NCI-H2171 treated with DMSO at 0.1 percent for 48 hours (cell line): Measurements from ENCODE around the gene LPCAT2.

Experiments
- DNase-seq: peaks from one replicate; lab custom pipeline; 2025; lab: John Stamatoyannopoulos, UW

LPCAT2 gene

GRCh38 chr16:55555436-55555835 is 46.6 kb downstream of the LPCAT2 start:
- DNase-seq = no peak

- DNase-seq = no peak
Measured at GRCh38 chr16:55557186-55557585, 48.3 kb downstream of the LPCAT2 start.

GRCh38 chr16:55559233-55559632 is 50.4 kb downstream of the LPCAT2 start:
- no peak for DNase-seq

GRCh38 chr16:55559933-55560516 is 51.2 kb downstream of the LPCAT2 start:
- DNase-seq = no peak

GRCh38 chr16:55561319-55561848 is 52.5 kb downstream of the LPCAT2 start:
- DNase-seq = no peak

GRCh38 chr16:55562936-55563335 is 54.1 kb downstream of the LPCAT2 start:
- no peak for DNase-seq

GRCh38 chr16:55563797-55564196 is 54.9 kb downstream of the LPCAT2 start:
- DNase-seq = no peak

GRCh38 chr16:55565086-55565485 is 56.2 kb downstream of the LPCAT2 start:
- DNase-seq = no peak

- DNase-seq = no peak
Measured at GRCh38 chr16:55566432-55567175, 57.7 kb downstream of the LPCAT2 start, which contains the start of gene CAPNS2. Gene CAPNS2 (plus strand): TSS chr16:55566684. CDS start chr16:55566757, 73 bp downstream.

GRCh38 chr16:55567382-55567781 is 58.5 kb downstream of the LPCAT2 start:
- no peak for DNase-seq

GRCh38 chr16:55568207-55568606 is 59.3 kb downstream of the LPCAT2 start:
- no peak for DNase-seq

- DNase-seq = peak; percentile 23
Measured at GRCh38 chr16:55569025-55569424, 60.2 kb downstream of the LPCAT2 start.

GRCh38 chr16:55570159-55570558 is 61.3 kb downstream of the LPCAT2 start:
- DNase-seq = no peak

- DNase-seq = no peak
Measured at GRCh38 chr16:55571191-55571897, 62.5 kb downstream of the LPCAT2 start.

GRCh38 chr16:55572439-55572838 is 63.6 kb downstream of the LPCAT2 start:
- no peak for DNase-seq

GRCh38 chr16:55574811-55575210 is 65.9 kb downstream of the LPCAT2 start:
- DNase-seq = no peak

- no peak for DNase-seq
Measured at GRCh38 chr16:55575496-55575895, 66.6 kb downstream of the LPCAT2 start.

GRCh38 chr16:55576384-55576783 is 67.5 kb downstream of the LPCAT2 start:
- no peak for DNase-seq

- no peak for DNase-seq
Measured at GRCh38 chr16:55577887-55578286, 69.0 kb downstream of the LPCAT2 start.

GRCh38 chr16:55585631-55586030 is 76.8 kb downstream of the LPCAT2 start:
- no peak for DNase-seq

GRCh38 chr16:55588799-55589198 is 79.9 kb downstream of the LPCAT2 start:
- no peak for DNase-seq

- no peak for DNase-seq
Measured at GRCh38 chr16:55592306-55592705, 83.4 kb downstream of the LPCAT2 start.

GRCh38 chr16:55597928-55598327 is 89.1 kb downstream of the LPCAT2 start:
- no peak for DNase-seq
